T-cell (primary cell): ENCODE data around the gene CYP24A1. TPM values are rescaled to one million over a fixed set of nuclear protein-coding genes. Genes with fewer than 3 reads are reported as not detected.

Source experiments
- ATAC-seq, 4 experiments: fragments of 200-7000 bp in 3 of 4; fragments of 150-1000 bp in 1 of 4; cut with Tn5 transposase; replicated peaks in 1 of 4; 1 replicate in 3 of 4; 2 replicates in 1 of 4; pipeline ENCODE4 v1.10.0; 2021; ENCODE audit warnings: moderate library complexity in 3 of 4, mild to moderate bottlenecking in 2 of 4, moderate number of reproducible peaks in 1 of 4
- CTCF ChIA-PET, 2 donors: fragments of 300-600 bp; sonication (Branson Sonifier 250); formaldehyde crosslinking; loops; one replicate each; lab custom pipeline; 2022; ENCODE audit warnings: antibody characterized with exemption in 2 of 2; lab: Charles Lee
- POLR2A ChIA-PET, 2 donors: fragments of 300-600 bp; sonication (Branson Sonifier 250); formaldehyde crosslinking; loops; one replicate each; lab custom pipeline; 2022; ENCODE audit warnings: antibody characterized with exemption in 2 of 2; lab: Charles Lee
- DNase-seq, 35 experiments: peaks; one replicate each; pipeline versions ENCODE4 v3.0.0 to v3.0.0-alpha.2; 2013 to 2023
- H3K27ac ChIP-seq: one replicate; pipeline ENCODE4 v1.5.1; 2013; ENCODE audit warnings: low read length
- H3K27me3 ChIP-seq, 2 experiments: replicated peaks in 1 of 2; 1 replicate in 1 of 2; 2 replicates in 1 of 2; pipeline versions ENCODE4 v1.6.1 to v1.7.0; 2013; ENCODE audit warnings: low read length in 1 of 2, mixed read lengths in 1 of 2; ENCODE audit not compliant: control insufficient read depth in 2 of 2, insufficient read depth in 2 of 2; ENCODE audit errors: extremely low read depth in 1 of 2
- H3K36me3 ChIP-seq, 2 donors: 1 replicate in 1 of 2; 2 replicates in 1 of 2; pipeline versions ENCODE4 v1.6.1 to v1.7.0; 2013; ENCODE audit warnings: low read length in 1 of 2; ENCODE audit not compliant: control insufficient read depth in 2 of 2, insufficient read depth in 1 of 2; ENCODE audit errors: extremely low read depth in 1 of 2
- H3K4me1 ChIP-seq, 2 experiments: 1 replicate in 1 of 2; 2 replicates in 1 of 2; pipeline versions ENCODE4 v1.6.1 to v1.7.0; 2013; ENCODE audit warnings: low read length in 2 of 2, mixed read lengths in 1 of 2; ENCODE audit not compliant: insufficient read depth in 2 of 2, control insufficient read depth in 1 of 2; ENCODE audit errors: extremely low read depth in 1 of 2
- H3K4me3 ChIP-seq, 2 donors: 1 replicate in 1 of 2; 2 replicates in 1 of 2; pipeline versions ENCODE4 v1.5.1 to v1.7.0; 2013; ENCODE audit warnings: mild to moderate bottlenecking in 2 of 2, low read length in 1 of 2, moderate library complexity in 1 of 2; ENCODE audit not compliant: control insufficient read depth in 1 of 2; ENCODE audit errors: extremely low read depth in 1 of 2
- H3K9me3 ChIP-seq: 2 replicates; pipeline ENCODE4 v1.7.0; 2013
- H3K27ac Mint-ChIP-seq, 2 donors: one replicate each; pipeline ENCODE4 v1.8.0; 2020 to 2021; ENCODE audit warnings: mild to moderate bottlenecking in 2 of 2, mixed read lengths in 2 of 2
- H3K27me3 Mint-ChIP-seq, 2 donors: one replicate each; pipeline ENCODE4 v1.8.0; 2021 to 2022; ENCODE audit warnings: mixed read lengths in 2 of 2
- H3K36me3 Mint-ChIP-seq: one replicate; pipeline ENCODE4 v1.8.0; 2021; ENCODE audit warnings: mixed read lengths
- H3K4me1 Mint-ChIP-seq, 3 donors: one replicate each; pipeline ENCODE4 v1.8.0; 2020 to 2022; ENCODE audit warnings: mixed read lengths in 3 of 3, mild to moderate bottlenecking in 1 of 3
- H3K4me3 Mint-ChIP-seq, 3 donors: one replicate each; pipeline ENCODE4 v1.8.0; 2020 to 2022; ENCODE audit warnings: mild to moderate bottlenecking in 3 of 3, mixed read lengths in 3 of 3, moderate library complexity in 3 of 3
- H3K9me3 Mint-ChIP-seq, 3 donors: one replicate each; pipeline ENCODE4 v1.8.0; 2020 to 2022; ENCODE audit warnings: mixed read lengths in 3 of 3
- WGBS: methylation state at CpG from one replicate; pipeline ENCODE4 v1.1.5; 2013; ENCODE audit warnings: missing lambda C conversion rate; ENCODE audit not compliant: insufficient coverage; 5-methylcytosine and 5-hydroxymethylcytosine counted together
- total RNA-seq, 35 experiments: library from RNA in 6 of 35; stranded (reverse) in 6 of 35; fragments of 120-200 nt in 1 of 35; gene quantifications; one replicate each; pipeline versions ENCODE4 v1.2.1 to v1.2.4 and lab custom pipeline; 2013 to 2026

CYP24A1 gene
- total RNA-seq, 5 donors from 2014 or later (not counting 1 experiment from before 2014, with no cell fraction given), result 0.13 to 0.79 (median 0.42) TPM; not detected in 1

GRCh38 chr20:54161821-54162149, 12.0 kb downstream of the CYP24A1 start:
- Mint-ChIP-seq H3K27ac (no peak overlapping the region), H3K4me1 (no peaks in the 10 kb centered on the region), H3K4me3 (no peak overlapping the region), H3K36me3 (no peaks in the 10 kb centered on the region), H3K27me3 (peaks cover 31 to 52% of the 10 kb centered on the region in 2 donors), H3K9me3 (no peaks in the 10 kb centered on the region)
- DNase-seq (no peak), ATAC-seq (no peak)
- Histone ChIP-seq H3K9me3 (no peaks in the 10 kb centered on the region), H3K27me3 (peaks cover 4 to 13% of the 10 kb centered on the region in 2 experiments), H3K27ac (no peak overlapping the region), H3K4me3 (no peak overlapping the region), H3K4me1 (no peaks in the 10 kb centered on the region), H3K36me3 (no peaks in the 10 kb centered on the region)
- no CpG with 5 or more reads among the region's 4 CpGs for WGBS
- ChIA-PET CTCF (no interaction called here), POLR2A (no interaction called here)

DNA sequence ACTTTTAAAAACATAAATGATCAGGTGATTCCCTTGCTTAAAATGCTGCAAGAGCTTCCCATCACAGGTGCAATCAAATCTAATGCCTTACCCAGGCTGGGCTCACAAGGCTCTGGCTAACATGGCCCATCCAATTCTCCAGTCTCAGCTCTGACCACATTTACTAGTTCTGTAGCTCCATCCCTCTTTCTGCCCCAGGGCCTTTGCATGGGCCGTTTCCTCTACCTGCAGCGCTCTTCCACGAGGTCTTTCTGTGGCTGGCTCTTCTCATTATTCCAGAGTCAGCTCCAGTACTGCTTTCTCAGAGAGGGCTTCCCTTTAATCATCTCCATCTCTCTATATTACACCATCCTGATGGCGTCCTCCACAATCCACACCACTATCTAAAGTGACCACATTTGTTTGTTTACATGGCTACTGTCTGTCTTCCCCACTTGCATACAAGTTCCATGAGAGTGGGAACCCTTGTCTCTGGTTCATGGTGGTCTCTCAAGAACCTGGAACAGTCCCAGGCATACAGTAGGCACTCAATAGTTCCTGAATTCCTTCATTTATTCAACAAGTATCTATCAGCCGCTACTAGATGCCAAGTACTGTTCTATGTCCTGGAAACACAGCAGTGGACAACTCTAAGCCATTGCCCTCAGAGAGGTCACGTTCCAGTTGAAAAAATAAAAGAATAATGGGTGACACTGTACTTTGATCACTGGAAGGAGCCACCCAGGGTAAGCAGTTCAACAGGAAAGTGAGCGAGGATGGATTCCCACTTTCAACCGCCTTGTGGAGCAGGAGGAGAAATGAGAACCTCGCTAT, 12.6 kb downstream of the CYP24A1 start:
- H3K9me3 ChIP-seq, result no peaks in the 10 kb centered on the region
- no peaks in the 10 kb centered on the region for H3K36me3 ChIP-seq
- no peak overlapping the region for H3K4me3 ChIP-seq
- Mint-ChIP-seq H3K27ac (no peak overlapping the region), H3K27me3 (peaks cover 28 to 47% of the 10 kb centered on the region in 2 donors), H3K4me1 (no peaks in the 10 kb centered on the region), H3K36me3 (no peaks in the 10 kb centered on the region), H3K4me3 (no peak overlapping the region), H3K9me3 (no peaks in the 10 kb centered on the region)
- ChIA-PET POLR2A (no interaction called here), CTCF (no interaction called here)
- peaks cover 4 to 10% of the 10 kb centered on the region in 2 experiments for H3K27me3 ChIP-seq
- DNase-seq (no peak), ATAC-seq (no peak)
- no peak overlapping the region for H3K27ac ChIP-seq
- 79% methylated on average over 5 of the region's 9 CpGs for WGBS
- no peaks in the 10 kb centered on the region for H3K4me1 ChIP-seq

DNA sequence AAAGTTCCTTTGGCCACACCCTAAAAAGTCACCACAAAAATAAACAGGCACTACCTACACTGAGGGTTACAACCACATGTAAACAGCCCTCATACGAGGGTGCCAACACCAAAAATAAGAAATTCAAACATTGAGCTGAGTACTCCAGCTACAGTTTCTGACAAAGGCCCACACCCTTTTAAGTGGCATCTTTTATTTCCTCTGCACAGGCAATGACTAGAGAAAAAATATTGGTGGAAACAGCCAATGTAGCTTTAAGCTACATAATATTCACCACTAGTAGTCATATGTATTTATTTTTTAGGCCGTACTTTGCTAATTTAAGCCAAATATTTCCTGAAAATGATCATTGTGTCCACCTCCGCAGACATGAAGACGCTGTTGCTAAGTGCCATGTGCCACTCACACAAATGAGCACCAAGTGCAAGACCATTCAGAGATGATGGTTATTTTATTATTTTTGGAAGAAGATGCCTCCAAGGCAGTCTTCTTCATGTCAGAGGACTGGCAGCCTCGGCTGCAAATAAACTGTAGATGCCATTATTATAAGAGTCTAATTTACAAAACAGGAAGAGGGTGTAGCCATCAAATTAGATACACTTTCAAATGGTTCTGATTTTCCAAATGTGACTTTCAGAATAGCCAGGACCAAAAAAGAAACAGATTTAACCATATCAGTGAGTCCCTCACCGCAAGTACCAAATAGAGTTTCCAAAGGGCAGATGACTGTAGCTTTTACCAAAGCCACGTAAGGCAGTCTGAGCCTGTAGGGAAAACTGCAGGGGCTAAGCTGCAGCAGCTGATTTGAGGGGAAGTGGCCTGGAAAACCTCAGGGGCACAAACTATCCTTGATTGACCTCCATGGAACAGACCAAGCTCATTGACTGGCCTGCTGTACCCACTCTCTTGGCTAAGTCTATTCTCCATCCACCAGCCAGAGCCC, 13.4 kb downstream of the CYP24A1 start:
- Histone ChIP-seq H3K36me3 (no peaks in the 10 kb centered on the region), H3K4me1 (no peaks in the 10 kb centered on the region), H3K9me3 (no peaks in the 10 kb centered on the region), H3K27ac (no peak overlapping the region), H3K4me3 (no peak overlapping the region), H3K27me3 (peaks cover 4 to 10% of the 10 kb centered on the region in 2 experiments)
- CTCF ChIA-PET, result no interaction called here
- POLR2A ChIA-PET, result no interaction called here
- Mint-ChIP-seq H3K4me3 (no peak overlapping the region), H3K27me3 (peaks cover 23 to 40% of the 10 kb centered on the region in 2 donors), H3K27ac (no peak overlapping the region), H3K4me1 (no peaks in the 10 kb centered on the region), H3K9me3 (no peaks in the 10 kb centered on the region), H3K36me3 (no peaks in the 10 kb centered on the region)
- no peak for ATAC-seq
- DNase-seq, result no peak
- 93% methylated on average over 5 of the region's 7 CpGs for WGBS

GRCh38 chr20:54158856-54159418, 14.8 kb downstream of the CYP24A1 start:
- Histone ChIP-seq H3K4me1 (no peaks in the 10 kb centered on the region), H3K27me3 (peaks cover 4% of the 10 kb centered on the region in 2 experiments), H3K9me3 (no peaks in the 10 kb centered on the region), H3K4me3 (no peak overlapping the region), H3K27ac (no peak overlapping the region), H3K36me3 (no peaks in the 10 kb centered on the region)
- CTCF ChIA-PET, result interaction anchor here in 1 of 2 donors (0.8 to 1.0 kb wide), 2 partner anchors 10 to 11 kb away, joined by 3 to 4 read pairs; no protein-coding TSS in a partner anchor
- ATAC-seq, result no peak
- Mint-ChIP-seq H3K4me1 (no peaks in the 10 kb centered on the region), H3K9me3 (no peaks in the 10 kb centered on the region), H3K36me3 (no peaks in the 10 kb centered on the region), H3K27me3 (peaks cover 23 to 32% of the 10 kb centered on the region in 2 donors), H3K4me3 (no peak overlapping the region), H3K27ac (no peak overlapping the region)
- DNase-seq, result no peak
- POLR2A ChIA-PET, result interaction anchor here in 1 of 2 donors (0.6 kb wide), 1 partner anchor 167 kb away, joined by 3 read pairs; no protein-coding TSS in a partner anchor
- WGBS, result no CpG with 5 or more reads among the region's 8 CpGs

DNA sequence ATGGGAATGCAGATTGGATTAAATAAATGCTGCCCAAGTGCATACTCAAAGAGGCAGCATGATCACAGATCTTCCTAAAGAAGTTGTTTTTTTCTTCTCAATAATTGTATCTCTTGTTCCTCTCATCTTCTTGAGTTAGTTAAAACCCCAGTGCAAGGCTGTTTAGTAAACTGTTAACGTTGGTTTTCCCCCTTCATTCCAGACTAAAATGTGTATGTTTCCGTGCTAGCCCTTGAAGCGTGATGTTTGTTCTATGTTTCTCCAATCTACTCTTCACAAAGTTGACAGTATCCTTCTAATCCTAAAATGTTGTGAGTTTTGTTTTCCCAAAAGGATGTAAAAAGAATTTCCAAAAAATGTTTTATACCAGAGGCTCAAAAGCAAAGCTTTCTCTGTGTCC, 15.6 kb downstream of the CYP24A1 start:
- no peaks in the 10 kb centered on the region for H3K9me3 Mint-ChIP-seq
- Histone ChIP-seq H3K36me3 (no peaks in the 10 kb centered on the region), H3K27me3 (peaks cover 4% of the 10 kb centered on the region in 2 experiments), H3K4me1 (no peaks in the 10 kb centered on the region), H3K27ac (no peak overlapping the region), H3K9me3 (no peaks in the 10 kb centered on the region), H3K4me3 (no peak overlapping the region)
- ATAC-seq (no peak), DNase-seq (no peak)
- WGBS, result no CpG with 5 or more reads among the region's 3 CpGs
- H3K4me1 Mint-ChIP-seq, result no peaks in the 10 kb centered on the region
- H3K4me3 Mint-ChIP-seq, result no peak overlapping the region
- POLR2A ChIA-PET, result no interaction called here
- H3K27ac Mint-ChIP-seq, result no peak overlapping the region
- no peaks in the 10 kb centered on the region for H3K36me3 Mint-ChIP-seq
- CTCF ChIA-PET, result interaction anchor here in 1 of 2 donors (1.0 kb wide), 1 partner anchor 9 kb away, joined by 4 read pairs; no protein-coding TSS in a partner anchor
- peaks cover 23 to 30% of the 10 kb centered on the region in 2 donors for H3K27me3 Mint-ChIP-seq
